ENCODE measurements around the gene PCBP3. TPM values are rescaled to one million over a fixed set of nuclear protein-coding genes. Genes with fewer than 3 reads are reported as not detected.

Gene PCBP3
- total RNA-seq, 2 experiments from 2014 or later, result 3.4 to 3.8 TPM

DNA sequence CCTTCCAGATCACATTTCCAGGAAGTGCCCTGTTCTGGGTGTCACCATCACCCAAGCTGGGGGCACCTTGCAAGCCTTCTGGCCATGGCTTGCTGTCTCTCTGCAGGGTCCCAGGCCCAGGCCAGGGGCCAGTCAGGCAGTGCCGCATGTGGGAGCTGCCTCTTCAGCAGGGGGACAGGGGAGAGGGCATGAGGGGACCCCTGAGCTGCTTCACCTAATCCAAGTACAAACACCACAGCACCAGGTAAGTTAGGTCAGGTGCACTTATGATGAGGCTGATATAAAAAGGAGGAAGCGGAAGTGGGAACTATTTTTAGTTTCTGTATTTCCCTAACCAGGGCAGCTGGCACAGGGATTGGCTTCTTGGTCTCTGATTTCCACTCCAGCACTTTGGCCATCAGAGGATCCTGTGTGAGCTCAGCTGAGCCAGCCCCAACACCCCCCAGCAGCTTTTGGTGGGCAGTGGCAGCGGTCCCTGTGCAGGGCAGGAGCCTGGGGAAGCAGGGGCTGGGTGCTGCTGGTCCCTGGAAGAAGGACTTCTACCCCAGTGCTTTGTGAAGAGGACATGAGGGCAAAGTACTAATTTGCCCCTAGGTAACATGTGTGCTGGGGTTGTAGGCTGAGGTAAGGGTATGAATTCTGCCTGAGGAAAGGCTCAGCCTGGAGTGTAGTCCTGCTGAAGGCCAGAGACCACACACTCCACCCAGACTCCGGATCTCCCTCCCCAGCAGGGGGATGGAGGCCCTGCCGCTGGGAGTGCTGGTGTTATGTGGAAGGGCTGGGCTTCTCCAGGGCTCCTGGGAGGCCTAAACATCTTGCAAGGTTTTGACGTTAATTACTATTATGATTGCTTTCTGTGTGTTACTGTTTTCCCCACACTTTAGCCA is 3.3 kb upstream of the PCBP3 start:
- peaks cover 8 to 14% of the 10 kb centered on the region in 2 experiments for H3K27me3 ChIP-seq (ENCODE audit: control insufficient read depth in 1 of 2, insufficient read depth in 2 of 2, low read length in 2 of 2)
- Mint-ChIP-seq H3K4me1 (ENCODE audit: low read depth) (peaks cover 40% of the 10 kb centered on the region), H3K4me3 (peak overlapping the region; percentile 87), H3K27ac (peak overlapping the region; percentile 80), H3K9me3 (no peaks in the 10 kb centered on the region), H3K36me3 (ENCODE audit: low read depth) (no peaks in the 10 kb centered on the region), H3K27me3 (peaks cover 4% of the 10 kb centered on the region)
- ATAC-seq (ENCODE audit: poor library complexity), result no peak
- no peak overlapping the region for H3K27ac ChIP-seq (ENCODE audit: low read depth in 1 of 2, low read length in 2 of 2)
- ChIA-PET POLR2A (no interaction called here), CTCF (no interaction called here)
- no peaks in the 10 kb centered on the region for H3K36me3 ChIP-seq (ENCODE audit: insufficient read depth, low read length)
- intact Hi-C loops (cut with DNase I, micrococcal nuclease), result loop anchor here (5.0 to 10.0 kb wide), 5 partner anchors 85 to 682 kb away; partner anchors contain the start of genes C21orf58 (in 1 of the 2), COL6A1 (in 1 of the 2) and PCNT (in 1 of the 2)
- H3K4me1 ChIP-seq (ENCODE audit: insufficient read depth, low read length), result peaks cover 44% of the 10 kb centered on the region
- DNase-seq, result peak in 1 of 14 experiments; percentile 30
- no peaks in the 10 kb centered on the region for H3K9me3 ChIP-seq (ENCODE audit: control insufficient read depth in 1 of 2, insufficient read depth in 1 of 2, low read length in 2 of 2)
- no peak overlapping the region for H3K4me3 ChIP-seq (ENCODE audit: low read length)
- TF ChIP-seq, protein P1, sequence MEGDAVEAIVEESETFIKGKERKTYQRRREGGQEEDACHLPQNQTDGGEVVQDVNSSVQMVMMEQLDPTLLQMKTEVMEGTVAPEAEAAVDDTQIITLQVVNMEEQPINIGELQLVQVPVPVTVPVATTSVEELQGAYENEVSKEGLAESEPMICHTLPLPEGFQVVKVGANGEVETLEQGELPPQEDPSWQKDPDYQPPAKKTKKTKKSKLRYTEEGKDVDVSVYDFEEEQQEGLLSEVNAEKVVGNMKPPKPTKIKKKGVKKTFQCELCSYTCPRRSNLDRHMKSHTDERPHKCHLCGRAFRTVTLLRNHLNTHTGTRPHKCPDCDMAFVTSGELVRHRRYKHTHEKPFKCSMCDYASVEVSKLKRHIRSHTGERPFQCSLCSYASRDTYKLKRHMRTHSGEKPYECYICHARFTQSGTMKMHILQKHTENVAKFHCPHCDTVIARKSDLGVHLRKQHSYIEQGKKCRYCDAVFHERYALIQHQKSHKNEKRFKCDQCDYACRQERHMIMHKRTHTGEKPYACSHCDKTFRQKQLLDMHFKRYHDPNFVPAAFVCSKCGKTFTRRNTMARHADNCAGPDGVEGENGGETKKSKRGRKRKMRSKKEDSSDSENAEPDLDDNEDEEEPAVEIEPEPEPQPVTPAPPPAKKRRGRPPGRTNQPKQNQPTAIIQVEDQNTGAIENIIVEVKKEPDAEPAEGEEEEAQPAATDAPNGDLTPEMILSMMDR (IDR thresholded peaks at IDR 0.05), result no peak

DNA sequence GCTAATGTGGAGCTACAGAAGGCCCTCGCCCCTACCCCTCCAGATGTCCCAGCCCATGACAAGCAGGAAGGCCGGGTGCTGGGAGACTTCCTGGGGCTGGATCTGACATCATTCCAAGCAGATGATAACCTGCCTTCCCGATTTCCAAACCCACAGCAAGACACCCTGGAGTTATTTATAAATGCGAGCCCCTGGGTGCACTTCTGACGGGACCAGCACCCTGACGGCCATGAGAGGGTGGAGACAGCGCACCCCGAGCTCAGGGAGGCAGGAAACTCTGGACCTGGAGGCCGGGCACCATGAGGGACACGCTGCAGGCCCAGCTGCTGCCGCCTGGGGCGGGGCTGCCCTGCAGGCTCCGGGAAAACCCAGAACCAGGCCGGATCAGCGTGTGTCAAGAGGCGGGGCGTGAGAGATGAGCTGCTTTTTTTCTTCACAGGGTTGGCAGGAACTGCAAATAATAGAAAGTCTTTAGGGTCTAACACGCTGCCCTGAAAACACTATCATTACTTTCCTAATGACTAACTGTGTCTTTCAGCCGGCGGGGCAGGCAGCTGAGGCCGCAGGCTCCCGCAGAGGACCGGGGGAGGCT is 2.5 kb upstream of the PCBP3 start:
- ATAC-seq (ENCODE audit: poor library complexity) (no peak), DNase-seq (peak in 6 of 14 experiments; percentile 26 to 68 (median 33))
- peaks cover 14 to 15% of the 10 kb centered on the region in 2 experiments for H3K27me3 ChIP-seq (ENCODE audit: control insufficient read depth in 1 of 2, insufficient read depth in 2 of 2, low read length in 2 of 2)
- peaks cover 3% of the 10 kb centered on the region for H3K9me3 Mint-ChIP-seq
- TF ChIP-seq, protein P1 (IDR thresholded peaks at IDR 0.05), result no peak
- H3K27me3 Mint-ChIP-seq, result peaks cover 10% of the 10 kb centered on the region
- intact Hi-C loops (cut with DNase I, micrococcal nuclease), result loop anchor here (5.0 to 10.0 kb wide), 5 partner anchors 86 to 681 kb away; partner anchors contain the start of genes C21orf58 (in 1 of the 2), COL6A1 (in 1 of the 2) and PCNT (in 1 of the 2)
- H3K27ac ChIP-seq (ENCODE audit: low read depth in 1 of 2, low read length in 2 of 2), result no peak overlapping the region
- H3K9me3 ChIP-seq (ENCODE audit: control insufficient read depth in 1 of 2, insufficient read depth in 1 of 2, low read length in 2 of 2), result no peaks in the 10 kb centered on the region
- H3K4me1 ChIP-seq (ENCODE audit: insufficient read depth, low read length), result peaks cover 44% of the 10 kb centered on the region
- H3K4me3 ChIP-seq (ENCODE audit: low read length), result no peak overlapping the region
- POLR2A ChIA-PET, result no interaction called here
- H3K27ac Mint-ChIP-seq, result peak overlapping the region; percentile 80
- H3K36me3 Mint-ChIP-seq (ENCODE audit: low read depth), result peaks cover 6% of the 10 kb centered on the region
- peak overlapping the region; percentile 87 for H3K4me3 Mint-ChIP-seq
- CTCF ChIA-PET, result no interaction called here
- H3K36me3 ChIP-seq (ENCODE audit: insufficient read depth, low read length), result no peaks in the 10 kb centered on the region
- H3K4me1 Mint-ChIP-seq (ENCODE audit: low read depth), result peaks cover 47% of the 10 kb centered on the region

DNA sequence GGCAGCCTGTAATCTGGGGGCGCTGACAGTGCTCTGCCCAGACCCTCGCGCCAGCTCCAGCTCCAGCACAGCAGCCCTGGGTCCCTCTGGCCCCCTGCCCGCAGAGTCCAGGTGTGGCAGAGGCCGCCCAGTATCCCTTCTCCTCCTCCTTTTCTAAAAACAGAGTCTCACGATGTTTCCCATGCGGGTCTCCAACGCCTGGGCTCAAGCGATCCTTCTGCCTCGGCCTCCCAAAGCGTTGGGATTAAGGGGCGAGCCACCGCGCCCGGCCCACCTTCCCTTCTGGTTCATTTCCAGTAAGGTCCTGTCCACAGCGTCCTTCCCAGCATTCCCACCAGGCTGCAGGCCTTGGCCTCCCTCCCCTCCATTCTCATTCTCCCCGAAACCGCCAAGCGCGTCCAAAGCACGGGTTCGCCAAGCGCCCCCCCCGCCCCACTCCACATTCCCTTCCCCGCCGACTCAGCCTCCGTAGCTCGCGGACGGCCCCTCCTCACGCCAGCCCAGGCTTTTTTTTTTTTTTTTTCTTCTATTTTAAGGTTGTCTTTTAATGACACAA is 2.0 kb upstream of the PCBP3 start:
- Histone ChIP-seq H3K9me3 (ENCODE audit: control insufficient read depth in 1 of 2, insufficient read depth in 1 of 2, low read length in 2 of 2) (no peaks in the 10 kb centered on the region), H3K27ac (ENCODE audit: low read depth in 1 of 2, low read length in 2 of 2) (no peak overlapping the region), H3K4me3 (ENCODE audit: low read length) (no peak overlapping the region), H3K4me1 (ENCODE audit: insufficient read depth, low read length) (peaks cover 44% of the 10 kb centered on the region), H3K36me3 (ENCODE audit: insufficient read depth, low read length) (no peaks in the 10 kb centered on the region), H3K27me3 (ENCODE audit: control insufficient read depth in 1 of 2, insufficient read depth in 2 of 2, low read length in 2 of 2) (peaks cover 14 to 15% of the 10 kb centered on the region in 2 experiments)
- H3K9me3 Mint-ChIP-seq, result peaks cover 3% of the 10 kb centered on the region
- intact Hi-C loops (cut with DNase I, micrococcal nuclease), result loop anchor here (2.0 to 10.0 kb wide), 6 partner anchors 45 to 681 kb away; partner anchors contain the start of genes C21orf58 (in 1 of the 2), COL6A1 (in 1 of the 2) and PCNT (in 1 of the 2)
- H3K4me1 Mint-ChIP-seq (ENCODE audit: low read depth), result peaks cover 48% of the 10 kb centered on the region
- DNase-seq (peak in 3 of 14 experiments; percentile 20 to 49 (median 32)), ATAC-seq (ENCODE audit: poor library complexity) (no peak)
- peaks cover 11% of the 10 kb centered on the region for H3K27me3 Mint-ChIP-seq
- H3K27ac Mint-ChIP-seq, result peak overlapping the region; percentile 80
- TF ChIP-seq, protein P1 (IDR thresholded peaks at IDR 0.05), result no peak
- ChIA-PET POLR2A (no interaction called here), CTCF (no interaction called here)
- peak overlapping the region; percentile 87 for H3K4me3 Mint-ChIP-seq
- H3K36me3 Mint-ChIP-seq (ENCODE audit: low read depth), result peaks cover 7% of the 10 kb centered on the region

Measured in CD4-positive, alpha-beta T cell (primary cell).